PC-3 (cell line): ENCODE results near the gene HLA-DRB5. TPM values are rescaled to one million over a fixed set of nuclear protein-coding genes. Genes with fewer than 3 reads are reported as not detected.

Experiments used
- ATAC-seq: fragments of 200-7000 bp; cut with Tn5 transposase; 2 replicates; pipeline ENCODE4 v1.9.1; 2020; ENCODE audit warnings: mild to moderate bottlenecking, moderate library complexity
- BruUV-seq: library from RNA; stranded (reverse); fragments of 400-500 nt; replicated peaks from 2 replicates; lab custom pipeline; 2021; lab: Mats Ljungman, UMichigan
- CTCF ChIA-PET: fragments of 300-600 bp; sonication (Branson Sonifier 250); formaldehyde crosslinking; loops from one replicate; lab custom pipeline; 2022; ENCODE audit warnings: antibody characterized with exemption; lab: Charles Lee
- POLR2A ChIA-PET: fragments of 300-600 bp; sonication (Branson Sonifier 250); formaldehyde crosslinking; loops from one replicate; lab custom pipeline; 2022; ENCODE audit warnings: antibody characterized with exemption; ENCODE audit not compliant: unreplicated experiment; lab: Charles Lee
- DNase-seq: peaks from one replicate; pipeline ENCODE4 v3.0.0-alpha.2; 2015
- H2AFZ ChIP-seq: fragments of 300-600 bp; sonication (generic); 2 replicates; pipeline ENCODE4 v1.6.0; 2016; ENCODE audit warnings: antibody characterized with exemption, low read length
- H3F3A ChIP-seq: fragments of 300-600 bp; sonication (generic); one replicate; pipeline ENCODE4 v1.6.0; 2017; ENCODE audit warnings: antibody characterized with exemption, low read length, control low read depth, mild to moderate bottlenecking; ENCODE audit not compliant: unreplicated experiment
- H3K27ac ChIP-seq: fragments of 300-600 bp; sonication (generic); 2 replicates; pipeline ENCODE4 v1.5.1; 2016; ENCODE audit warnings: mild to moderate bottlenecking, low read length
- H3K27me3 ChIP-seq: fragments of 300-600 bp; sonication (generic); 2 replicates; pipeline ENCODE4 v1.6.1; 2016; ENCODE audit warnings: low read length, mixed read lengths
- H3K36me3 ChIP-seq: fragments of 300-600 bp; sonication (generic); 2 replicates; pipeline ENCODE4 v1.6.1; 2016; ENCODE audit warnings: low read depth, mixed run types, low read length, mixed read lengths
- H3K4me1 ChIP-seq: fragments of 300-600 bp; sonication (generic); 2 replicates; pipeline ENCODE4 v1.5.1; 2016; ENCODE audit warnings: low read length; ENCODE audit not compliant: insufficient read depth
- H3K4me2 ChIP-seq: fragments of 300-600 bp; sonication (generic); 2 replicates; pipeline ENCODE4 v1.6.0; 2016; ENCODE audit warnings: low read length
- H3K4me3 ChIP-seq: fragments of 300-600 bp; sonication (generic); 2 replicates; pipeline ENCODE4 v1.5.1; 2016; ENCODE audit warnings: mild to moderate bottlenecking, low read length, mixed read lengths
- H3K79me2 ChIP-seq: fragments of 300-600 bp; sonication (generic); 2 replicates; pipeline ENCODE4 v1.6.1; 2017; ENCODE audit warnings: low read length, mixed read lengths
- H3K9ac ChIP-seq: fragments of 300-600 bp; sonication (generic); 2 replicates; pipeline ENCODE4 v1.6.0; 2016; ENCODE audit warnings: mild to moderate bottlenecking, low read length
- H3K9me2 ChIP-seq: fragments of 300-600 bp; sonication (generic); replicated peaks from 2 replicates; pipeline ENCODE4 v1.6.1; 2016; ENCODE audit warnings: mixed run types, low read length, mixed read lengths
- H3K9me3 ChIP-seq: fragments of 300-600 bp; sonication (generic); 2 replicates; pipeline ENCODE4 v1.6.1; 2016; ENCODE audit warnings: low read length, mixed read lengths
- H4K20me1 ChIP-seq: fragments of 300-600 bp; sonication (generic); 2 replicates; pipeline ENCODE4 v1.6.1; 2016; ENCODE audit warnings: low read length, mixed read lengths
- CTCF ChIP-seq: fragments of 300-600 bp; sonication (generic); conservative IDR thresholded peaks from 2 replicates; pipeline ENCODE4 v1.5.1; 2017; ENCODE audit warnings: antibody characterized with exemption, low read depth, mild to moderate bottlenecking, low read length
- EZH2 ChIP-seq: fragments of 300-600 bp; sonication (generic); IDR thresholded peaks from one replicate; pipeline ENCODE4 v1.6.1; 2017; ENCODE audit warnings: antibody characterized with exemption, mild to moderate bottlenecking, low read length; ENCODE audit not compliant: unreplicated experiment
- EZH2phosphoT487 ChIP-seq: fragments of 300-600 bp; sonication (generic); IDR thresholded peaks from 2 replicates; pipeline ENCODE4 v1.6.1; 2018; ENCODE audit warnings: mild to moderate bottlenecking, antibody characterized with exemption, low read length, borderline replicate concordance
- intact Hi-C: fragments of 100-400 bp; cut with micrococcal nuclease; formaldehyde crosslinking; loops from 2 replicates; pipeline ENCODE4 v1.9.0; 2023
- total RNA-seq: library from RNA; depleted of rRNA; stranded (reverse); fragments of >200 nt; gene quantifications from 2 replicates; pipeline ENCODE4 v1.2.3, GENCODE V29; 2014

The HLA-DRB5 gene
- total RNA-seq, 1 experiment from 2014 or later = not detected

- ChIA-PET POLR2A (no interaction called here), CTCF (no interaction called here)
- ATAC-seq (no peak), DNase-seq (no peak)
- Histone ChIP-seq H3K4me2 (no peak overlapping the region), H3K4me3 (no peak overlapping the region), H3K79me2 (no peaks in the 10 kb centered on the region), H3K9me2 (no peaks in the 10 kb centered on the region), H3F3A (no peaks in the 10 kb centered on the region), H4K20me1 (no peaks in the 10 kb centered on the region), H3K9ac (no peak overlapping the region), H3K4me1 (no peaks in the 10 kb centered on the region), H3K27me3 (no peaks in the 10 kb centered on the region), H3K27ac (no peak overlapping the region), H3K36me3 (no peaks in the 10 kb centered on the region), H2AFZ (no peak overlapping the region), H3K9me3 (no peaks in the 10 kb centered on the region)
- TF ChIP-seq EZH2 (no peak), EZH2phosphoT487 (no peak), CTCF (no peak)
- no TSS peak for BruUV-seq
- intact Hi-C loops = no loop called here
Measured at GRCh38 chr6:32559747-32560146, 29.7 kb upstream of the HLA-DRB5 start.

- ATAC-seq = no peak
- H3K79me2 ChIP-seq = no peaks in the 10 kb centered on the region
- no peak for TF ChIP-seq CTCF
- TF ChIP-seq EZH2phosphoT487 = no peak
- no peak for TF ChIP-seq EZH2
- H3F3A ChIP-seq = no peaks in the 10 kb centered on the region
- no peak for DNase-seq
- H3K4me3 ChIP-seq = no peak overlapping the region
- intact Hi-C loops = no loop called here
- H4K20me1 ChIP-seq = no peaks in the 10 kb centered on the region
- no peaks in the 10 kb centered on the region for H3K27me3 ChIP-seq
- no peak overlapping the region for H3K4me2 ChIP-seq
- H3K9ac ChIP-seq = no peak overlapping the region
- no peak overlapping the region for H3K27ac ChIP-seq
- no peaks in the 10 kb centered on the region for H3K9me3 ChIP-seq
- BruUV-seq = no TSS peak
- no peaks in the 10 kb centered on the region for H3K9me2 ChIP-seq
- no peaks in the 10 kb centered on the region for H3K36me3 ChIP-seq
- no peaks in the 10 kb centered on the region for H3K4me1 ChIP-seq
- H2AFZ ChIP-seq = no peak overlapping the region
- ChIA-PET CTCF (interaction anchor here (0.7 kb wide), 1 partner anchor 36 kb away, joined by 3 read pairs; no protein-coding TSS in a partner anchor), POLR2A (no interaction called here)
Measured at GRCh38 chr6:32558426-32559057, 28.5 kb upstream of the HLA-DRB5 start.

GRCh38 chr6:32554116-32554965 lies 24.3 kb upstream of the HLA-DRB5 start:
- POLR2A ChIA-PET = no interaction called here
- Histone ChIP-seq H3K79me2 (no peaks in the 10 kb centered on the region), H3K4me1 (no peaks in the 10 kb centered on the region), H3K4me2 (no peak overlapping the region), H3K9ac (no peak overlapping the region), H3K9me2 (no peaks in the 10 kb centered on the region), H3K4me3 (no peak overlapping the region), H3K9me3 (no peaks in the 10 kb centered on the region), H2AFZ (no peak overlapping the region), H3K27ac (no peak overlapping the region), H4K20me1 (no peaks in the 10 kb centered on the region), H3K36me3 (no peaks in the 10 kb centered on the region), H3F3A (no peaks in the 10 kb centered on the region), H3K27me3 (no peaks in the 10 kb centered on the region)
- no peak for DNase-seq
- no peak for ATAC-seq
- CTCF ChIA-PET = no interaction called here
- no TSS peak for BruUV-seq
- TF ChIP-seq CTCF (no peak), EZH2 (no peak), EZH2phosphoT487 (no peak)
- intact Hi-C loops = no loop called here
